GM18870 (cell line): ENCODE measurements around the gene CTDSPL.

Source experiments
- ATAC-seq: cut with Tn5 transposase; IDR thresholded peaks from one replicate; pipeline ENCODE4 v1.9.1; 2021; ENCODE audit warnings: moderate library complexity; ENCODE audit not compliant: unreplicated experiment

The CTDSPL gene

DNA sequence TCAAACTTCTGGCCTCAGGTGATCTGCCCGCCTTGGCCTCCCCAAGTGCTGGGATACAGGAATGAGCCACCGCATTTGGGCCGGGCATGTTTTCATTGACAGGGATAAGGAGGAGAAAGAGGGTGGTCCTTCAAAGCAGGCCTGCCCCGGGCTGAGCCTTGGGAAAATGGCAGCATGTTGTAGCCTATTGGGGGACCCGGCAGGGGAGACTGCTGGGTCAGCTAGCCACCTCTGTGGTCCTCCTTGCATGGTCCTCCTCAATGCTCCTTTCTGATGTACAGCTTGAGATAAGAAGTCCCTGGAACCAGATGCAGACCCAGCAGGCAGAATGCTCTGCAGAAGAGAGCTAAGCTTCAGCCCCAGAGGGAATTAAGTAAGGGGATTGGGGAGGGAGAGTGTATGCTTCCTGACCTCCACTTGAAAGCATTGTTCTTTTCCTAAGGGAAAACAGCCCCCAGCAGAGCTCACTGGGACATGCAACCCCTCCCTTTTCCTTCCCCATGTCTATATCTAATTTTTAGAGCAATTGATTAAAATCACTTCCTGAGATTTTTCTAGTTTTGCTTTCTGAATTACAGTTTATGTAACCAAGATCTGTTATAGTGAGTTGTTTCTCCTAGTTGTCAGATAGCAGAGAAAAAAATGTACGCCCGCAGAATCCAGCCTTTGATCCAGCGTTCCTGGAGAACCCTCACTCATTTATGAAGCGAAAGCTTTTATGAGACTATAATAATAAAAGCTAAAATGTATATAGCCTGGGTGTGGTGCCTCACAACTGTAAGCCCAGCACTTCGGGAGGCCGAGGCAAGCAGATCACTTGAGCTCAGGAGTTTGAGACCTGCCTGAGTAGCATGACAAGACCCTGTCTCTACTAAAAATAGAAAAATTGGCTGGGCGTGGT is 80.2 kb downstream of the CTDSPL start:
- ATAC-seq, result no peak

DNA sequence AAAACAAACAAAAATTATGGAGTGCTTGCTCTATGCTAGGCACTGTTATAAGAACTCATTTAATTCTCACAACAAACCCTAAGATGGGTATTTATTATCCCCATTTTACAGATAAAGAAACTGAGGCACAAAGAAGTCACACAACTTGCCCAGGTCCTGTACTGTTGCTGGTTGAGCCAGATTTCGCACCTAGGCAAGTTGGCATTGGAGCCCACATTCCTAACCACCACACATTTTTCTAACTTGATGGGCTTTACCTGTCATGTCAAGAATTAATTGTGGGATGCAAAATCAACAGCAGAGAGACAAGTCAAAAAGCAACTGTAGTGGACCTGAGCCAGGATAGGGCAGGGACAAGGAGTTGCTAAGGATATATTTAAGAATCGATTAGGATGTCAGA is 81.0 kb downstream of the CTDSPL start:
- ATAC-seq, result no peak

DNA sequence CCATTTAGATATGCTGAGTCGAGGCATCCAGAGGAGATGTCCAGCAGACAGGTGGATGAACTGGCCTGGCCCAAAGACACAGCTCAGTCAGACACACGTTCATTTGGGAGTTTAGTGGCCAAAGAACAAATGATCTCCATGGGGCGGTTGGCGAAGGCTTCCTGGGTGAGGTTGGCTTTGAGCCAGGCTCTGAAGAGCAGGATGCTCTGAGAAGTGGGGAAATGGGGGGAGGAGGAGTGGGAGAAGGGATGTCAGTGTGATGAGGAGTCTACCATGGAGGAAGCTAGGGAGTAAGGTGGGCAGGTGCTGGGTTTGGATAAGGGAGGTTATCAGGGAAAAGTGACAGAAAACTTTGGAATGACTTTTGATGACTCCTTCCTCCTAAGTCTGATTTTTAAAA is 81.4 kb downstream of the CTDSPL start:
- ATAC-seq, result no peak

DNA sequence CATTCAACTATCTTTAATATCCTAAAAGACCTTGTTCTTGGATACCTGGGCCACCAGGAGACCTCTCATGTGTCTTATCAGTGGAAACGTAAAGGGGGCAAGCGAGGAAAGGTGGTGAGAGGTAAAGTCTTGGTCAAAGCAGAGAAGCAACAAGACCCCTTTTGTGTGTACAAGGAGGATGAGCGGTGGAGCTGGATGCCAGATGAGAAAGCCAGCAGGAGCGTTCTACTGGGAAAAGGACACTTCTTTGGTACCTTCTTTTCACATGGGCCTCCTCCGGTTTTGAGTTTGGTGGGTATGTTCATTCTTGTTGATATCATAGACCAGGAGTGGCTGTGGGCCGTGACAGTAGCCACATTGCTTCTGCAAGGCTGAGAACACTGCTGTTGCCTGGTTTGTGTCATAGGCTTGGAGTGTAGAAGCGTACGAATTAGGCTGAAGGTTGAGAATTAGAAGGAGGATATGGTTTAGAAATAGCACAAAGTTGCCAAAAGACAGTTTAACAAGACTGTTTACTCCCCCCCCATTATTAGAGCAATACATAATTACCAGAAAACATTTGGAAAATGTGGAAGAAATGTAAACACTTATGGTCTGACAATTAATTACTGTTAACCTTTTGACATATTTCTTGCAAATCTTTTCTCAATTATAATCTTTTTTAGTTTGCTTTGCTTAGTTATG is 82.1 kb downstream of the CTDSPL start:
- no peak for ATAC-seq

DNA sequence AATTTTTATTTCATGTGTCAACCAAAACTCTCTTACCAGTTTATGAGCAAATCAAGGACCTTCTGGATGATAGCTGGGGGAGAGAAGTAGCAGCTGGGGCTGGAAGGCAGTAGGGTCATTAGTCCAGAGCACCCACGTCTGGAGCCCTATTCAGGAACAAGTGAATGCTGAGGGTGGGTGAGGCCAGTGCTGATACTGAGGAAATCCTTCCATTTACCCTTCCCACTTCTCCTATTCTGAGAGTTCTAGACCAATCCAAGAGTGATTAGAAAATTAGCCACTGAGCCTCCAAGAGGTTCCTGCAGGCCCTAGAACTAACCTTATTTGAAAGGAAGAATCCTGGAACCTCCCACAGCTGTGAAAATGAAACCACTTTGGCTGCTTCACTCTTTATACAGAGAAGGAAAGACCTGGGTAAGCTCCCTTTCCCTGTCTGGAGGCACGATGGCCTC is 82.7 kb downstream of the CTDSPL start:
- no peak for ATAC-seq

DNA sequence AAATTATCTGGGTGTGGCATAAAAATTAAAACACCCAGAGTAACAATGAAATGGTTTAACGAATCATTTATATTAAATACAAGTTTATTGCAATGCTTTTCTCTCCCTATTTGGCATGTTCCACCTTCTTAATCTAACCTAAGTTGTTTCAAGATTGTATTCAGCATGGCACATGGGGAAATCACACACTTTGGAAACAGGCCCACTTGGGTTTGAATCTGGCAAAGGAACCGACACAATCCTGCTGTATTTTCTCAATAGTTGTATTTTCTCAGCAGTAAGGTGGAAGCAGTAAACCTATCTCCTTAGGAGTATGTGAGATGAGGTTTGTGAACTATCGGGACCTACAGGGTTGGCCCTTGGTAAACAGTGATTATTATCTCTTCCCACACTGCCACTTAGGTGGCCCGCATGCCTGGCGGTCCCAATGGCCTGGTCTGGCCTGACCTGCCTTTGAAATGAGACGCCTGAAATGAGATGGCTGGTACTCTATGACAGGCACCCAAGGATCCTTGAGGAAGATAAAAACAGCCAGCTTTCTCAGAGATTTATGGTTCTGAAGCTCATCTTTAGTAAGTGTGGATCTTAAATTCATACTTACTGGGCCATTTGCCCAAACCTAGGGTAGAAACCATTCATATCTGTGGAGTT is 83.6 kb downstream of the CTDSPL start:
- no peak for ATAC-seq

DNA sequence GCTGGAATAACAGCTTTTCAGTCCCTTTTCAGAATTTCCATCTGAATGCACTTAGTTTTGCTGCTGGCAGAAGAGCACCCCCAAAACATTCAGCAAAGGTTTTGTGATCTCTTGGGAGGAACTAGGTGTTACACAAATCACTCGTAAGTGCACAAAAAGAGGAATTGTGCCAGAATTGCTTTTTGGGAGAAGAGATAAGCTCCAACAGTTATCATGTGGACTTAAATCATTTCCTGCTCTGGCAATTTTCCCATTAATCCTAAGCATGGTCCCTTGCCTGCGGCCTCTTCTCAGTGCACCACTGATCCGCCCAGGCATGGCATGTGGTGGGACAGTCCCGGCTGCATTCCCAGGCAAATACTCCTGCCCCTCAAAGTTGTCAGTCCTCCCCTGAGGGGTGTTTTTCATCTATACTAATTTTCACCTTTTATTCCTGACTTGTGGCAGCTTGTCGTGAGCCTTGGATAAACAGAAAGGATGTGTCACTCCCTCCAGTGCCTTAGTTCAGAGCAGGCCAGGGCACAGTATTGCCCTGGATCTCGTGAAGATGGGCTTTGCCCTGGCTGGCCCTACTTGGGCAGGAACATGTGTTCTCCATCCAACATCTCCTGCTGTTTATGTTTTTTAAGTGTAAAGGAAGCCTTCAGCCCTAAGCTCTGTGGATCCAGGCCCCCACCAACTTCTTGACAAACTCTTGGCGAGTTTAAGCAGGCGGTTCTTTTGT is 84.3 kb downstream of the CTDSPL start:
- no peak for ATAC-seq

DNA sequence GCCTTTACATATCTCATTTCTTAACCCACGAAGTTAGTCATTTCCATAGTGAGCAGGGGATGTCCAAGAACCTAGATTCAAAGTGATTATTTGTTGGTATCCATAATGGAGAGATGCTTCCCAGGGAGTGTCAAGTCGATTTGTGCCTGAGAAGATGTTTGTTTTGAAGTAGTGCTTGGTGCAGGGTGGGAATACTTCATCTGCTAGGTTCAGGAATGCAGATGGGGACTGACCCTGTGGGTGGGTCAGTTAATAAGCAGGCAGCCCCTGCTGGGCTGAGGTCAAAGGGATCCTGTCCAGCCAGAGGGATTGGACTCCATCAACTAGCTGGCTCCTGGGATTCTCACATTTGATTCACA is 84.8 kb downstream of the CTDSPL start:
- no peak for ATAC-seq

DNA sequence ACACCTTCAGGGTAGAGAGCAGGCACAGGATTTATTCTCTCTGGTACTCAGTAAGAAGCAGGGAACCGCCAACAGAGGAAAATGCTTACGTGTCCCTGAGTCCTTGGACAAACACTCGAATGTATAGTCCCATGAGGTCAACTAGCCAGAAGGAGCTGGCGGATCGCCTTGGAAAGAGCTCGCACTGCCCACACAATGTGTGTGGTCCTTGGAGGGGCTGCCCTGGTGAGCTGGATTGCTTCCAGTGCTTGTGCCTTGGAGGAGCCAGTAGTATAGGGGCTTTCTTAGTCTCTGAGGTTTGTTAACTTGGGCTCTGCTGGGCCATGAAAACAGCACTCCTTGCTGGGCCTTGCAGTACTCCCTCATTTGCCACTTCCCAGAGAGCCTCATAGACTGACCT is 88.2 kb downstream of the CTDSPL start:
- no peak for ATAC-seq

DNA sequence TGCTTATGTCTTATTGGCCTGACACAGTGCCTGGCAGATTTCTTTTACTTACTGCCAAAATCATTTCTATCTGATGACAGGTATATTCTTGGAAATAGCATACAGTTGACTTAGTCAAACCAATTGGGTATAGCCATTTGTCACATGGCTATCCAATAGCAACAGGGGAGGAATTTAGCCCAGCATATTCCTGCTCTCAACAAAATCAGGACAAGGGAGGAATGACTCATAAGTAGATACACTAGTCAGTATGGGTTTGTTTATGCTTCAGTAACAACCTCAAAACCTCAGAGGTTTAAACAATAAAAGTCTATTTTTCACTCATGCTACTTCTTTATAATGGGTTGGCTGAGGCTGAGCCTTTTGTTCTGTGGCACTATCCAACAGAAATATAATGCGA is 90.9 kb downstream of the CTDSPL start:
- ATAC-seq, result no peak

DNA sequence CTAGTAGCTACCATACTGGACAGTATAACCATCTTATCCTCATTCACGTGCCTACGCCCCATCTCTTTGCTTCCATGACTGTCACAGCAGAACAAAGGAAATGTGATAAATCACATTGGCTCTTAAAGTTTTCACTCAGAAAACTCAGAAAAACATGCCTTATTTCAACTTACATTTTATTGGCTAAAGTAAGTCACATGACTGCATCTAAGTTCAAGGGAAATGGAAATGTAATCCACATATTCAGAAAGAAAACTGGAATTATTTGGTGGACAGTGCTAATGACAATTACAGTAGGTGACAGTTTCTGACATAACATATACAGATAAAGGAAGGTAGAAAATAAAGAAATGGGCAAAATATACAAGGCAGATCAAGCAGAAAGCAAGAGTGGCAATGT is 91.5 kb downstream of the CTDSPL start:
- no peak for ATAC-seq

DNA sequence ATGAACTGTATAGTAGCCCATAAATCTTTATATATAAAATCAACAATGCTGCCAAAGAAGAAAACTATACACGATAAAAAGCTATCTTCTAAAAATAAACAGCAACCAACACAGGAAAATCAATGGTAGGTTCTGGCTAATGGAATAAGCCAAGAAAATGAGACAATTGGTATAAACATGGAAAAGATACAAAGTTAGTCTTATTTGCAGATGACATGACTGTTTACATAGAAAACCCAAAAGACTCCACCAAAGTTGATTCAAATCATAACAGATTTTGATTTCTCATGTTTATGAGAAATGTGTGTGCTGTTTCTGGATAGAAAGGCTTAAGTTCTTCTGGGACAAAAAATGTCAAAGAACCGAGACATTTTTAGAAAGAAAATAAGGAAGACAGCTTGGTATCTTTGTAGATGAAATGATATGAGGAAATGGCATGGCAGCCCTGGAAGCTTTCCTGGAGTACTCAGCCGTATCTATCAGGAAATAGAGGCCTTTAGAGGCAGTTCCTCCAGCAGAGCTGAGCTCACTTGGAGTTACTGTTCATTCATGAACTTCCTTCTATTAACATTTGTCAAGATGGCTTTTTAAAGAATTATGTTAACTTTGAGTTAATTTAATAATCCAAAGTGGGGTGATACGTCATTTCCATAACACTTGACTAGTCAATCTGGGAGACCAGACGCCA is 92.2 kb downstream of the CTDSPL start:
- no peak for ATAC-seq

DNA sequence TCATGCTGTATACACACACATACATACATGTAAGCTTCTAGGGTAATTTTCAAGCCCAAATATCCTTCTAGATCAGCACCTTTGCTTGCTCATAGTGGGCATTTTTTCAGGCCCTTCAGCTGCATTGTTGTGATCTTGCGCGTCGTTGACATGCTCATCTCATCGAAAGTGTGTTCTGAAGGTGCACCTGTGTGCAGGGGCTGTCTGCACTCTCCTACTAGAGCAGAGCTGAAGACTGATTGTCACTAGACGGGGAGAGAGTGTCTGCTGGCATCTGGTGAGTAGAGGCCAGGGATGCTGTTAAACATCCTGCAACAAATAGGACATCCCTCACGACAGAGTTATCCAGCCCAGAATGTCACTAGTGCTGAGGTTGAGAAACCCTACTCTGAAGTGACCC is 93.2 kb downstream of the CTDSPL start:
- no peak for ATAC-seq

DNA sequence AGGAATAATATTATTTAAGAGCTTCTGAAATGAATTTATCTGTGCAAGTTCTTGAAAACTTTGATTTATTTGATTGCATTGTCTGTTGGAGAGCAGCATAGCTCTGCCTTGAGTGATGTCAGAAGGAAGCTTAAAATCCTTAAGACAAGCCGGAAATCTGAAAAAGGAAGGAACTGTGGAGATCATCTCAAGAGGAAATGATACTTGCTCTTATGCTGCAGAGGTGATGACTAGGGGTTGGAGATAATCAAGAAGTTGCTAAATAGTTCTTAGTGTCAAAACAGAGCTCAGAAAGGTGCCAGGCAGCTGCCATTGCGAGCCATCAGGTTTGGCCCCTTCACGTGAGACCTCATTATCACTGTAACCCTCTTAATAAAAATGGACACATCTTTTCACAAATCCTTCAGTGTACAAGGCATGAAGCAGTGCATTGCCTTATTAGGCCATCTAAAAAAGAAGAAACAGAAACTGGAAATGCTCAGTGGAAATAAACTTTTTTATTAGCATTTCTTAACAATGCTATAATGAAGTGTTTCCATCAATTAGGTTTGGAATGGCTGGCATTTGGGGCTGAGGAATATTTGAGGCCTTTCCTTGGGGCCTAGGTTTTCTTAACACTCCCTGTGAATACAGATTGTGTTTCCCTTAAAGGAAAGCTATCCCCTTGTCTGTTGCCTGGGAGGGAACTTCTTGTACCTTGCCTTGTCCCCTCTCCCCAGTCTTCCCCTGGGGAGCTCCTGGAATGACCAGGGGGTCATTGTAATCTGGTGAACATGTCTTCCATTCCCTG is 94.4 kb downstream of the CTDSPL start:
- ATAC-seq, result no peak

DNA sequence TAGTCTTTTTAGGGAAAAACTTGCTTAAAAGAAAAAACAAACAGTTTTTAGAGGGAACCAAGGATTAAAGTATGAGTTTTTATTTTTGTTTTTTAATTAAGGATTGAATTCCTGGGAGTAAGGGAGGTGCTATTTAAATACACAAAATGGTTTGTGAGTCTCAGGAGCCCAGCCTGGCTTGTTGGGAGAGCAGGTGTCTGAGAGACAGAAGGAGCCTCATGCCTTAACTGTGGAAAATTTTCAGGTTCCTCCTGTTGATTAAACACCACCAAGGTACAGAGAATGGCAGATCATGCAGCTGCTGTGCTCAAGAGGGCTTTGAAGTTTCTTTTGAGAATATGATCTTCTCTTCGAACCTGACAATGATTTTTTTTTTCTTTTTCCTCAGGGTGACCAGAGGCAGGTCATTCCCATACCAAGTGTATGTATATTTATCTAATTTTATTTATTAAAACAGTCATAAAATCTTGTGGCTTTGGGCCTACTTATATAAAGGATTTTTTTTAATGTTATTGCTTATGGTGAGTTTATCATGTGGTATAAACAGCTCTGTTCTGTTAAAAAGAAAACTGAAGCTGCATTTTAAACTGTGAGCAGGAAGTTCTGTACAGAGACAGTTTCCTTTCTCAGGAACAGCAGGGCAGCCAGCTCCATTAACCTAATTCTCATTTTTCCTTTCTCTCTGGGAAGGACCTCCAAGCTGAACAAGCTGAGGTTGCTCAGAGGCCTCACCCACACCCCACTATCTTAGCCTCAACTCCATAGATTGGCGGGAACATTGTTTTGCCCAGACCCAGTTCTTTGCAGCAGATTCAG is 95.3 kb downstream of the CTDSPL start:
- no peak for ATAC-seq

DNA sequence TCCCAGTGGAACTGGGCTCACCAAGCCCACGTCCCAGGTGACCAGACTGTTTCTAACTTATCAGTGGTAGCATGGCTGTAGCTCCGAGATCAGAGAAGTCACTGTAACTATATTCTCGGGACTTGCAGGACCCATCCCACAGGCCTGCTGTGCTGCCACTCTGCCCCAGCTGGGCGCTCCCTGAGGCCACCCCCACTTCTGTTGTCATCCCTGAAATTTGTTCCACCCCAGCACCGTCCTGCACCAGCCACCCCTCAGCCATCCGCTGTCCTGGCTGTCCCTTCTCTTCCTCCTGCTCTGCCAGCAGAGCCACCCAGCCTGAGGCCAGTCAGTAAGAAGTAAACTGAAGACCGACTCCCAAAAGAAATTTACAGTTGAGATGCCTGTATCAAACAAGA is 95.9 kb downstream of the CTDSPL start:
- no peak for ATAC-seq

DNA sequence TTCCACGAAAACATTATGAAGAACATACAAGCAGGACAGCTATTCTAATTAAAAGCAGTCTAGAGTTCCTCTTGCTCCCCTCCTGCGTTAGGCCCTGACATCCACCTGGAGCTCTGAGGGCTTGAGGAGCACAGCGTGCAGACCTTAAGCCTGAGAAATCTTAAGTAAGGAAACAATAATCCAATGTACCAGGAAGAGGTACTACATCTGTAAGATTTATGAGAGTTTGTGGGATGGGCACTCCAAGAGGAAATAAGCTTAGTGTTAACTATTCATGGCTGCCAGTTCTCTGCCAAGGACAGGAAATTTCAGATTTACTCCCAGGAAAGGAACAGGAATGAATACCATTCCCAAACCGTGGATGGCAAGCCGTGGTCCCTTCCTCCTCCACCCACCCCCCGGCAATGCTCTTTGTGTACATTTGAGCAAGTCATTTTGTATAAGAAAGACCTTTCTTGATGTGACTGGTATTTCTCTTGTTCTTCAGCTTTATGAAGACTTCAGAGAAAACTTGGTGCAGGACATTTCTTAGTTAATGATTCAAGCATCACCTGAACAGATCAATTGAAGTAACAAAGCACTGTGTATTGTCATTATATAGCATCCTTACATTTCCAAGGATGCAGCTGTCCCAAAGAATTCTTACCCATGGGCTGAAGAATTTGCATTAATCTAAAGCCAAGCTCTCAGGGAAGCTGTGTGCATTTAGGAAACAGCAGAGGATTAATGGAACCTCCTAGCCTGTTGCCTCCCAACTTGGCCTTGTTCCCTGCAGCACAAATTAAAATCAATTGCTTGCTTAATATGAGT is 100.1 kb downstream of the CTDSPL start:
- no peak for ATAC-seq

DNA sequence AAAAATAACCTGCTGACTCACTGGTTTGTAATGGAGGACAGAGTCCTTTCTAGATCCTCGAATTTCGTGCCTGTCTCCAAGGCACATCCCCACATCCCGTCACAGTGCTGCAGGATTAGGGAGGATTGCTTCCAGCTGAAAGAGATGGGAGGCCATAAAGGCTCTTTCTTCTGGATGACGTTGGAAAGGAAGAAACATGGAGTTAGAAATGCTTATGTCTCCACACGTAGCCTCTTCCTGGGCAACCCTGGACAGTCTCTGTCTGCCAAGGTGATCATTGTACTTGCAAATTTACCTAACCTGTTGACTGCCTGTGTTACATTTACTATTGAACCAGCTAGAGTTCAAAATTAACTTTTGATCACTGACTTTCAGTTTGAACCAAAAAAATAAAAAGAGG is 101.3 kb downstream of the CTDSPL start:
- ATAC-seq, result no peak
